SK-N-MC (cell line): ENCODE measurements around the gene TLR6.

ENCODE experiments used
- EZH2 ChIP-seq: fragments of 200-600 bp; sonication (generic); IDR thresholded peaks from one replicate; pipeline ENCODE4 v1.6.1; 2017; ENCODE audit warnings: antibody characterized with exemption
- POLR2AphosphoS5 ChIP-seq: IDR thresholded peaks from 2 replicates; pipeline ENCODE4 v1.6.1; 2012; ENCODE audit warnings: mild to moderate bottlenecking, low read depth, low read length, borderline replicate concordance

DNA sequence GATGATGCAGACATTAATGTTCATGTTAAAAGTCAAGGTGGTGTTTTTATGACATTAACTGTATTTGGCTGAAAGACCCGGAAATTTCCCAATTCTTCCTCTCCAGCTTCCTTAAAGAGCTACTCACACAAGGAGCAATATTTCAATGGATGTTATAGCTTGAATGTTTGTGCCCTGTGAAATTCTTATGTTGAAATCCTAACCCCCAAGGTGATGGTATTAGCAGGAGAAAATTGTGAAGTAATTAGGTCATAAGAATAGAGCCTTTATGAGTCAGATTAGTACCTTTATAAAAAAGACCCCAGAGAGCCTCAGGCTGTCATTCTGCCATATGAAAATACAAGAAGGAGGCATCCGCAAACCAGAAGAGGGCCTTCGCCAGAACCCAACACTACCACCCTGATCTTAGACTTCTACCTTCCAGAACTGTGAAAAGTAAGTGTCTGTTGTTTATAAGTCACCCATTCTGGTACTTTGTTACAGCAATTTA lies 55.6 kb downstream of the TLR6 start:
- no peak for TF ChIP-seq POLR2AphosphoS5
- TF ChIP-seq EZH2, result no peak
